Loucy (cell line): ENCODE results near the gene NOL7.

Experiments used
- H2AFZ ChIP-seq: fragments of 200-600 bp; sonication (generic); 2 replicates; pipeline ENCODE4 v1.6.0; 2016; ENCODE audit warnings: antibody characterized with exemption, mild to moderate bottlenecking, low read length, moderate library complexity
- H3F3A ChIP-seq: fragments of 200-600 bp; 2 replicates; pipeline ENCODE4 v1.6.0; 2016; ENCODE audit warnings: antibody characterized with exemption, low read depth, mild to moderate bottlenecking
- H3K27me3 ChIP-seq: fragments of 200-600 bp; sonication (generic); 2 replicates; pipeline ENCODE4 v1.6.1; 2014; ENCODE audit warnings: low read length, mild to moderate bottlenecking; ENCODE audit not compliant: insufficient read depth, poor library complexity, severe bottlenecking
- H3K36me3 ChIP-seq: fragments of 200-600 bp; sonication (generic); 2 replicates; pipeline ENCODE4 v1.6.1; 2016; ENCODE audit warnings: low read length; ENCODE audit not compliant: insufficient read depth
- H3K4me1 ChIP-seq: fragments of 200-600 bp; sonication (generic); 2 replicates; pipeline ENCODE4 v1.5.1; 2014; ENCODE audit warnings: low read length, mild to moderate bottlenecking; ENCODE audit not compliant: insufficient read depth, poor library complexity, severe bottlenecking
- H3K4me2 ChIP-seq: fragments of 200-600 bp; sonication (generic); 2 replicates; pipeline ENCODE4 v1.6.0; 2014; ENCODE audit warnings: antibody characterized with exemption, low read length, low read depth, mild to moderate bottlenecking; ENCODE audit not compliant: poor library complexity, severe bottlenecking
- H3K4me3 ChIP-seq: fragments of 200-600 bp; sonication (generic); 2 replicates; pipeline ENCODE4 v1.5.1; 2014; ENCODE audit warnings: low read length, mild to moderate bottlenecking, mixed read lengths; ENCODE audit not compliant: poor library complexity, severe bottlenecking
- H3K79me2 ChIP-seq: fragments of 200-600 bp; sonication (generic); 2 replicates; pipeline ENCODE4 v1.6.1; 2014; ENCODE audit warnings: low read length; ENCODE audit not compliant: insufficient read depth
- H3K9ac ChIP-seq: fragments of 200-600 bp; sonication (generic); 2 replicates; pipeline ENCODE4 v1.6.0; 2014; ENCODE audit warnings: mild to moderate bottlenecking, low read depth, low read length, moderate library complexity; ENCODE audit not compliant: poor library complexity, severe bottlenecking
- H3K9me2 ChIP-seq: fragments of 200-600 bp; sonication (generic); replicated peaks from 2 replicates; pipeline ENCODE4 v1.6.1; 2016; ENCODE audit warnings: low read depth, low read length, mixed read lengths
- H3K9me3 ChIP-seq: fragments of 200-600 bp; sonication (generic); 2 replicates; pipeline ENCODE4 v1.6.1; 2014; ENCODE audit warnings: mild to moderate bottlenecking, antibody characterized with exemption, low read length, low read depth; ENCODE audit not compliant: insufficient read depth
- H4K20me1 ChIP-seq: fragments of 200-600 bp; sonication (generic); 2 replicates; pipeline ENCODE4 v1.6.0; 2014; ENCODE audit warnings: antibody characterized with exemption, low read length, mild to moderate bottlenecking; ENCODE audit not compliant: insufficient read depth, poor library complexity, severe bottlenecking
- EZH2phosphoT487 ChIP-seq: fragments of 200-600 bp; IDR thresholded peaks from 2 replicates; pipeline ENCODE4 v1.6.1; 2018; ENCODE audit warnings: antibody characterized with exemption, mild to moderate bottlenecking, moderate library complexity, borderline replicate concordance
- TF ChIP-seq, protein P1 (sequence below): fragments of 200-600 bp; sonication (generic); conservative IDR thresholded peaks from 2 replicates; pipeline ENCODE4 v1.5.1; 2014; ENCODE audit warnings: mild to moderate bottlenecking, antibody characterized with exemption, low read length

Gene NOL7

GRCh38 chr6:13614926-13615791 lies at the start of gene NOL7:
TSS of gene NOL7 (plus strand) at chr6:13615335. CDS start at chr6:13615359, 24 bp downstream.
- TF ChIP-seq, protein P1, sequence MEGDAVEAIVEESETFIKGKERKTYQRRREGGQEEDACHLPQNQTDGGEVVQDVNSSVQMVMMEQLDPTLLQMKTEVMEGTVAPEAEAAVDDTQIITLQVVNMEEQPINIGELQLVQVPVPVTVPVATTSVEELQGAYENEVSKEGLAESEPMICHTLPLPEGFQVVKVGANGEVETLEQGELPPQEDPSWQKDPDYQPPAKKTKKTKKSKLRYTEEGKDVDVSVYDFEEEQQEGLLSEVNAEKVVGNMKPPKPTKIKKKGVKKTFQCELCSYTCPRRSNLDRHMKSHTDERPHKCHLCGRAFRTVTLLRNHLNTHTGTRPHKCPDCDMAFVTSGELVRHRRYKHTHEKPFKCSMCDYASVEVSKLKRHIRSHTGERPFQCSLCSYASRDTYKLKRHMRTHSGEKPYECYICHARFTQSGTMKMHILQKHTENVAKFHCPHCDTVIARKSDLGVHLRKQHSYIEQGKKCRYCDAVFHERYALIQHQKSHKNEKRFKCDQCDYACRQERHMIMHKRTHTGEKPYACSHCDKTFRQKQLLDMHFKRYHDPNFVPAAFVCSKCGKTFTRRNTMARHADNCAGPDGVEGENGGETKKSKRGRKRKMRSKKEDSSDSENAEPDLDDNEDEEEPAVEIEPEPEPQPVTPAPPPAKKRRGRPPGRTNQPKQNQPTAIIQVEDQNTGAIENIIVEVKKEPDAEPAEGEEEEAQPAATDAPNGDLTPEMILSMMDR: peak; percentile 81
- TF ChIP-seq EZH2phosphoT487: no peak
- Histone ChIP-seq H3K79me2 (peaks cover 57% of the 10 kb centered on the region), H4K20me1 (peaks cover 26% of the 10 kb centered on the region), H2AFZ (peak within 1 kb of the TSS; percentile 72), H3K4me1 (peaks cover 38% of the 10 kb centered on the region), H3K9me3 (no peaks in the 10 kb centered on the region), H3K36me3 (peaks cover 27% of the 10 kb centered on the region), H3F3A (0 out of 2 replicates have a peak, but pooled peaks cover 3% of the 10 kb centered on the region), H3K4me2 (peak within 1 kb of the TSS; percentile 96), H3K27me3 (no peaks in the 10 kb centered on the region), H3K9ac (peak within 1 kb of the TSS; percentile 85), H3K4me3 (peak within 1 kb of the TSS; percentile 98), H3K9me2 (no peaks in the 10 kb centered on the region)

DNA sequence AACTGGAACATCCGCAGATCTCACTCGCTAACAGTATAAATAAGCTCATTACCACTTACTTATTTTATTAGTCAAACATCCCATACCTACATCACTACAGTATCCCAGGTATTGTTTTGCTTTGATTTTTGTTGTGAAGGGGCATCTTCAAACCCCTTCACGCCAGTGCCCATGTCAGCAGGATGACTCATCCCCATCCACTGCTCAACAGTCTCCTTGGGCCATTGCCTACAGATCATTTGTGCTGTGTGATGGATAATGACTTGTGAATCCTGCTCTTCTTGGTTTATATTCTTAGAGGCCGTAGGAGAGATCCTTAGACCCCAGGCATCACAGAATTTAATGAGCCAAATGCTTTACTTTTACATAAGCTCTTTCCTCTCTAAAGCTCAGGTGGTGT lies 49.2 kb upstream of the NOL7 start:
- H3K4me1 ChIP-seq: no peaks in the 10 kb centered on the region
- H2AFZ ChIP-seq: no peak overlapping the region
- no peaks in the 10 kb centered on the region for H3K36me3 ChIP-seq
- H3K27me3 ChIP-seq: no peaks in the 10 kb centered on the region
- H3K4me2 ChIP-seq: no peak overlapping the region
- no peaks in the 10 kb centered on the region for H4K20me1 ChIP-seq
- H3K9ac ChIP-seq: no peak overlapping the region
- H3F3A ChIP-seq: no peaks in the 10 kb centered on the region
- TF ChIP-seq EZH2phosphoT487: no peak
- TF ChIP-seq, protein P1: no peak
- no peak overlapping the region for H3K4me3 ChIP-seq
- no peaks in the 10 kb centered on the region for H3K9me3 ChIP-seq
- no peaks in the 10 kb centered on the region for H3K79me2 ChIP-seq
- H3K9me2 ChIP-seq: no peaks in the 10 kb centered on the region

DNA sequence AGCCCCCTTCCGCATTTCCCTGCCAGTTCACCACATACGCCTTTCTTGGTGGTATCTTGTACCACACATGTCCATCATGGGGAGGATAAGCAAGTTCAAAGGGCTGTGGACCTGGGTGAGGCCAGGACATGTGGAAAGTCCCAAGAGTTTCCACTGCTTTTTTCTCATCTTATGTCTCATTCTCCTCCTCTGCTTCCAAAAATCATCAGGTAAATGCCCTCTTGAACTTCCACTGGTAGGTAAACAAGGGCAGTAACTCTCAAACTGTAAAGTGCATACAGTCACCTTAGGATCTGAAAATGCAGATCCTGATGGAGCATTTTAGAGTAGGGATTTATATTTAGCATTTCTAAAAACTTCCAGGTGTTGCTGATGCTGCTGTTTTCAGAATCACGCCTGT lies 48.6 kb upstream of the NOL7 start:
- H3K27me3 ChIP-seq: no peaks in the 10 kb centered on the region
- no peak overlapping the region for H3K9ac ChIP-seq
- no peaks in the 10 kb centered on the region for H3K79me2 ChIP-seq
- no peak overlapping the region for H3K4me3 ChIP-seq
- no peaks in the 10 kb centered on the region for H3K4me1 ChIP-seq
- no peaks in the 10 kb centered on the region for H3F3A ChIP-seq
- H2AFZ ChIP-seq: no peak overlapping the region
- no peaks in the 10 kb centered on the region for H4K20me1 ChIP-seq
- no peaks in the 10 kb centered on the region for H3K9me3 ChIP-seq
- TF ChIP-seq, protein P1: no peak
- no peak for TF ChIP-seq EZH2phosphoT487
- H3K36me3 ChIP-seq: no peaks in the 10 kb centered on the region
- no peaks in the 10 kb centered on the region for H3K9me2 ChIP-seq
- no peak overlapping the region for H3K4me2 ChIP-seq
